Measurements from ENCODE around the gene PLD5. TPM values are rescaled to one million over a fixed set of nuclear protein-coding genes. Genes with fewer than 3 reads are reported as not detected.

The PLD5 gene
- total and polyA plus RNA-seq, 4 donors: 4.6 to 11.5 (median 9.4) TPM

- no peaks in the 10 kb centered on the region for H3K27me3 ChIP-seq (ENCODE audit: control insufficient read depth, insufficient read depth, low read length)
- H3K4me3 ChIP-seq (ENCODE audit: low read depth, low read length): no peak overlapping the region
- peaks cover 4% of the 10 kb centered on the region for H3K36me3 ChIP-seq (ENCODE audit: control insufficient read depth, insufficient read depth, low read length)
- no peaks in the 10 kb centered on the region for H3K9me3 ChIP-seq (ENCODE audit: control insufficient read depth, insufficient read depth, low read length)
- no peak overlapping the region for H3K27ac ChIP-seq (ENCODE audit: low read depth, low read length)
- 88% methylated on average over 38 of the region's 49 CpGs for WGBS (ENCODE audit: insufficient coverage)
- no peak for DNase-seq (ENCODE audit: low read depth in 4 of 6, low spot score in 6 of 6)
- H3K4me1 ChIP-seq (ENCODE audit: control insufficient read depth, insufficient read depth, low read length): no peaks in the 10 kb centered on the region
Measured at GRCh38 chr1:242056988-242057744, 467.3 kb downstream of the PLD5 start.

DNA sequence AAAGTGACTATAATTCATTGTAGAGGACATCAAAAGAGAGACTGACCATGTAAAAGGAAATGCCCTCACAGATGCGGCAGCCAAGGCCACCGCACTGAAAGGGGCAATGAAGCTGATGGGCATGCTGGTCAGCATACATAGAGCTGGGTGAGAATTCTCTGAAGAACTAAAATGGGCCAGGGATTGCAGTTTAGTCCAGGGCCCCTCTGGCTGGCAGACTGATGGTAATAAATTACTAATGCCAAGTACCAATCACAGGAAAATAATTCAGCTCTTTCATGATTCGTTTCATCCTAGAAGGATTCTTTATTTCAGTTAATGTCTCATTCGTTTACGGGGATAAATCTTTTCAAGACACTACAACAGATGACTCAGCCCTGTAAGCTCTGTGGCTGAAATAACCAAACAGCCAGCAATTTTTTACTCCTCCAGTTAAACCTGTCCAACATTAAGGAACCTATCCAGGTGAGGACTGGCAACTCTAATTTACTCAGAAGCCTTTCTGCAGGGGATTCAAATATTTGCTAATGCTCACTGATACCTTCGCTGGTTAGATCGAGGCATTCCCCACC, 468.7 kb downstream of the PLD5 start:
- Histone ChIP-seq H3K27me3 (ENCODE audit: control insufficient read depth, insufficient read depth, low read length) (no peaks in the 10 kb centered on the region), H3K36me3 (ENCODE audit: control insufficient read depth, insufficient read depth, low read length) (peaks cover 4% of the 10 kb centered on the region), H3K4me3 (ENCODE audit: low read depth, low read length) (no peak overlapping the region), H3K4me1 (ENCODE audit: control insufficient read depth, insufficient read depth, low read length) (no peaks in the 10 kb centered on the region), H3K27ac (ENCODE audit: low read depth, low read length) (no peak overlapping the region), H3K9me3 (ENCODE audit: control insufficient read depth, insufficient read depth, low read length) (no peaks in the 10 kb centered on the region)
- WGBS (ENCODE audit: insufficient coverage): 22% methylated on average over 6 of the region's 7 CpGs
- DNase-seq (ENCODE audit: low read depth in 4 of 6, low spot score in 6 of 6): peak; percentile 22 to 73 (median 32)

- no peaks in the 10 kb centered on the region for H3K4me1 ChIP-seq (ENCODE audit: control insufficient read depth, insufficient read depth, low read length)
- DNase-seq (ENCODE audit: low read depth in 4 of 6, low spot score in 6 of 6): no peak
- WGBS (ENCODE audit: insufficient coverage): 50% methylated on average over 2 of the region's 3 CpGs
- no peaks in the 10 kb centered on the region for H3K9me3 ChIP-seq (ENCODE audit: control insufficient read depth, insufficient read depth, low read length)
- H3K36me3 ChIP-seq (ENCODE audit: control insufficient read depth, insufficient read depth, low read length): no peaks in the 10 kb centered on the region
- no peak overlapping the region for H3K4me3 ChIP-seq (ENCODE audit: low read depth, low read length)
- H3K27ac ChIP-seq (ENCODE audit: low read depth, low read length): no peak overlapping the region
- no peaks in the 10 kb centered on the region for H3K27me3 ChIP-seq (ENCODE audit: control insufficient read depth, insufficient read depth, low read length)
Measured at GRCh38 chr1:242043165-242043564, 481.3 kb downstream of the PLD5 start.

DNA sequence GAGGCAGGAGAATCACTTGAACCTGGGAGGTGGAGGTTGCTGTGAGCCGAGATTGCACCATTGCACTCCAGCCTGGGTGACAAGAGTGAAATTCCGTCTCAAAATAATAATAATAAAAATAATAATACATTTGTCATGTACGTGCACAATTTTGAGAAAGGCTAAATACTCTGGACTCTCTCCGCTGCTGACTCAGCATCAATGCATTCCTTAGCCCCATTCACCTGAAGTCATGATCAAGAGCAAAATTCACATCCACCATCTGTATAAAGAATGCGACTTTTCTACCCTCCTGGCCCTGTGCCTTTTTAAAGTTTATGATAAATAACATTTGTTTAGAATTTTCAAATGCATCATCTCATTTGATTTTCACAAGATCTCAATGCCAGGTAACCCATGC, 490.1 kb downstream of the PLD5 start:
- Histone ChIP-seq H3K4me1 (ENCODE audit: control insufficient read depth, insufficient read depth, low read length) (no peaks in the 10 kb centered on the region), H3K9me3 (ENCODE audit: control insufficient read depth, insufficient read depth, low read length) (no peaks in the 10 kb centered on the region), H3K27me3 (ENCODE audit: control insufficient read depth, insufficient read depth, low read length) (no peaks in the 10 kb centered on the region), H3K4me3 (ENCODE audit: low read depth, low read length) (no peak overlapping the region), H3K36me3 (ENCODE audit: control insufficient read depth, insufficient read depth, low read length) (no peaks in the 10 kb centered on the region), H3K27ac (ENCODE audit: low read depth, low read length) (no peak overlapping the region)
- 100% methylated on average over 1 of the region's 5 CpGs for WGBS (ENCODE audit: insufficient coverage)
- no peak for DNase-seq (ENCODE audit: low read depth in 4 of 6, low spot score in 6 of 6)

GRCh38 chr1:242033447-242033846, 491.1 kb downstream of the PLD5 start:
- 81% methylated on average over 3 of the region's 4 CpGs for WGBS (ENCODE audit: insufficient coverage)
- Histone ChIP-seq H3K36me3 (ENCODE audit: control insufficient read depth, insufficient read depth, low read length) (no peaks in the 10 kb centered on the region), H3K27ac (ENCODE audit: low read depth, low read length) (no peak overlapping the region), H3K27me3 (ENCODE audit: control insufficient read depth, insufficient read depth, low read length) (no peaks in the 10 kb centered on the region), H3K4me3 (ENCODE audit: low read depth, low read length) (no peak overlapping the region), H3K4me1 (ENCODE audit: control insufficient read depth, insufficient read depth, low read length) (no peaks in the 10 kb centered on the region), H3K9me3 (ENCODE audit: control insufficient read depth, insufficient read depth, low read length) (no peaks in the 10 kb centered on the region)
- peak in 1 of 6 donors; percentile 29 for DNase-seq (ENCODE audit: low read depth in 4 of 6, low spot score in 6 of 6)

Small RNA genes within 50 kb of the gene (small RNA-seq; reads per million reads assigned to genes)
- gene AL360271.2 (ENCODE audit: low replicate concordance) (not detected), gene RN7SKP12 (ENCODE audit: low replicate concordance) (not detected)
